HCT116 (cell line): Measurements from ENCODE around the gene MAP1S. TPM values are rescaled to one million over a fixed set of nuclear protein-coding genes. Genes with fewer than 3 reads are reported as not detected.

ENCODE experiments used
- ATAC-seq: fragments of 200-7000 bp; cut with Tn5 transposase; 2 replicates; pipeline ENCODE4 v1.9.1; 2020; ENCODE audit warnings: mild to moderate bottlenecking, moderate library complexity
- BruUV-seq: library from RNA; stranded (reverse); fragments of 400-500 nt; replicated peaks from 2 replicates; lab custom pipeline; 2021; lab: Mats Ljungman, UMichigan
- CTCF ChIA-PET: fragments of 300-600 bp; sonication (Branson Sonifier 250); formaldehyde crosslinking; loops from one replicate; lab custom pipeline; 2021; ENCODE audit warnings: antibody characterized with exemption; lab: Charles Lee
- POLR2A ChIA-PET: fragments of 300-600, 350-600 bp; sonication (Branson Sonifier 250); formaldehyde crosslinking; loops from one replicate; lab custom pipeline; 2021; ENCODE audit warnings: antibody characterized with exemption; lab: Charles Lee
- RAD21 ChIA-PET, 2 experiments: fragments of 300-600 bp; sonication (Branson Sonifier 250); formaldehyde crosslinking; loops; one replicate each; lab custom pipeline; 2023; ENCODE audit warnings: low total read pairs in 2 of 2; ENCODE audit not compliant: uncharacterized antibody in 2 of 2, unreplicated experiment in 2 of 2, low non-redundant PET in 1 of 2; lab: Charles Lee
- DNase-seq: peaks from one replicate; pipeline ENCODE4 v3.0.0-alpha.2; 2010; ENCODE audit warnings: low read depth, low spot score
- H2AFZ ChIP-seq: fragments of 200-600 bp; shearing (Covaris generic), sonication (generic); 2 replicates; pipeline ENCODE4 v1.6.1; 2017; ENCODE audit warnings: low read depth, mixed run types, mixed read lengths, antibody characterized with exemption, low read length; ENCODE audit not compliant: poor library complexity, severe bottlenecking
- H3K27ac ChIP-seq: 2 replicates; pipeline ENCODE4 v1.5.1; 2012; ENCODE audit warnings: low read depth, low read length
- H3K27me3 ChIP-seq: fragments of 200-600 bp; sonication (generic); 2 replicates; pipeline ENCODE4 v1.6.1; 2016; ENCODE audit warnings: mixed run types, low read length, mixed read lengths; ENCODE audit not compliant: insufficient read depth
- H3K36me3 ChIP-seq, 2 experiments: fragments of 200-500 bp in 1 of 2; fragments of 200-600 bp in 1 of 2; sonication (Bioruptor generic) in 1 of 2; sonication (generic) in 1 of 2; 2 replicates each; pipeline versions ENCODE4 v1.5.1 to v1.6.1; 2014 to 2016; ENCODE audit warnings: low read length in 2 of 2, inconsistent platforms in 1 of 2, mixed read lengths in 1 of 2, mixed run types in 1 of 2; ENCODE audit not compliant: insufficient read depth in 2 of 2, control insufficient read depth in 1 of 2
- H3K4me1 ChIP-seq, 2 experiments: fragments of 200-600 bp in 1 of 2; sonication (generic) in 1 of 2; 2 replicates each; pipeline versions ENCODE4 v1.5.1 to v1.6.1; 2012 to 2017; ENCODE audit warnings: low read length in 2 of 2, inconsistent platforms in 1 of 2, mild to moderate bottlenecking in 1 of 2, mixed read lengths in 1 of 2, mixed run types in 1 of 2, moderate library complexity in 1 of 2; ENCODE audit not compliant: insufficient read depth in 2 of 2, control insufficient read depth in 1 of 2
- H3K4me2 ChIP-seq: fragments of 200-600 bp; sonication (generic); 2 replicates; pipeline ENCODE4 v1.6.1; 2017; ENCODE audit warnings: mixed run types, low read length, mixed read lengths
- H3K4me3 ChIP-seq, 2 experiments: fragments of 200-600 bp in 1 of 2; sonication (generic) in 1 of 2; replicated peaks in 1 of 2; 2 replicates each; pipeline ENCODE4 v1.5.1; 2011 to 2016; ENCODE audit warnings: low read length in 2 of 2, control low read depth in 1 of 2, low read depth in 1 of 2, mild to moderate bottlenecking in 1 of 2, mixed read lengths in 1 of 2, mixed run types in 1 of 2
- H3K79me2 ChIP-seq: fragments of 200-600 bp; sonication (generic); 2 replicates; pipeline ENCODE4 v1.6.1; 2017; ENCODE audit warnings: mild to moderate bottlenecking, mixed run types, low read length, moderate library complexity, mixed read lengths; ENCODE audit not compliant: insufficient read depth
- H3K9ac ChIP-seq: fragments of 200-600 bp; sonication (generic); 2 replicates; pipeline ENCODE4 v1.6.1; 2016; ENCODE audit warnings: low read length, mixed read lengths
- H3K9me2 ChIP-seq: fragments of 200-600 bp; sonication (generic), shearing (Covaris generic); 2 replicates; pipeline ENCODE4 v1.6.1; 2017; ENCODE audit warnings: mixed run types, mild to moderate bottlenecking, moderate library complexity; ENCODE audit not compliant: insufficient read depth
- H3K9me3 ChIP-seq, 2 experiments: fragments of 200-500 bp in 1 of 2; fragments of 200-600 bp in 1 of 2; sonication (Bioruptor generic) in 1 of 2; sonication (generic) in 1 of 2; 2 replicates each; pipeline ENCODE4 v1.6.1; 2014 to 2017; ENCODE audit warnings: low read length in 2 of 2, mixed read lengths in 2 of 2, inconsistent platforms in 1 of 2, low read depth in 1 of 2, mild to moderate bottlenecking in 1 of 2, mixed run types in 1 of 2, moderate library complexity in 1 of 2; ENCODE audit not compliant: control insufficient read depth in 1 of 2, insufficient read depth in 1 of 2
- H4K20me1 ChIP-seq: fragments of 200-600 bp; sonication (generic), shearing (Covaris generic); 2 replicates; pipeline ENCODE4 v1.6.1; 2017; ENCODE audit warnings: mixed run types, mild to moderate bottlenecking, moderate library complexity; ENCODE audit not compliant: insufficient read depth
- ATF3 ChIP-seq: IDR thresholded peaks from 2 replicates; pipeline ENCODE4 v1.6.1; 2012
- CBX3 ChIP-seq: IDR thresholded peaks from 2 replicates; pipeline ENCODE4 v1.6.1; 2012; ENCODE audit warnings: low read depth
- CEBPB ChIP-seq: IDR thresholded peaks from 2 replicates; pipeline ENCODE4 v1.6.1; 2012; ENCODE audit warnings: low read depth
- EGR1 ChIP-seq: IDR thresholded peaks from 2 replicates; pipeline ENCODE4 v1.6.1; 2012; ENCODE audit warnings: low read depth
- ELF1 ChIP-seq: IDR thresholded peaks from 2 replicates; pipeline ENCODE4 v1.6.1; 2012; ENCODE audit warnings: low read depth, borderline replicate concordance
- EZH2 ChIP-seq: fragments of 200-600 bp; sonication (generic); IDR thresholded peaks from 2 replicates; pipeline ENCODE4 v1.6.1; 2017; ENCODE audit warnings: antibody characterized with exemption, mixed run types
- EZH2phosphoT487 ChIP-seq: fragments of 200-600 bp; IDR thresholded peaks from 2 replicates; pipeline ENCODE4 v1.6.1; 2018; ENCODE audit warnings: antibody characterized with exemption, borderline replicate concordance
- FOSL1 ChIP-seq: IDR thresholded peaks from 2 replicates; pipeline ENCODE4 v1.6.1; 2012; ENCODE audit warnings: low read depth
- JUND ChIP-seq: IDR thresholded peaks from 2 replicates; pipeline ENCODE4 v1.6.1; 2012
- MAX ChIP-seq: IDR thresholded peaks from 2 replicates; pipeline ENCODE4 v1.6.1; 2012
- POLR2A ChIP-seq: IDR thresholded peaks from 2 replicates; pipeline ENCODE4 v1.7.0; 2011; ENCODE audit warnings: borderline replicate concordance; ENCODE audit not compliant: insufficient read depth, insufficient read length; ENCODE audit errors: extremely low read depth
- SIN3A ChIP-seq: IDR thresholded peaks from 2 replicates; pipeline ENCODE4 v1.6.1; 2012; ENCODE audit warnings: low read depth
- SP1 ChIP-seq: IDR thresholded peaks from 2 replicates; pipeline ENCODE4 v1.6.1; 2012; ENCODE audit warnings: low read depth
- TCF7L2 ChIP-seq: IDR thresholded peaks from 2 replicates; pipeline ENCODE4 v1.7.0; 2011; ENCODE audit warnings: borderline replicate concordance, inconsistent platforms; ENCODE audit not compliant: insufficient read depth, insufficient read length; ENCODE audit errors: extremely low read depth
- YY1 ChIP-seq: IDR thresholded peaks from 2 replicates; pipeline ENCODE4 v1.6.1; 2011; ENCODE audit warnings: low read length, low read depth, moderate library complexity, mild to moderate bottlenecking; ENCODE audit not compliant: insufficient replicate concordance; ENCODE audit errors: extremely low read depth
- ZBTB33 ChIP-seq: IDR thresholded peaks from 2 replicates; pipeline ENCODE4 v1.6.1; 2011; ENCODE audit warnings: mild to moderate bottlenecking, low read length, moderate library complexity; ENCODE audit not compliant: insufficient replicate concordance; ENCODE audit errors: extremely low read depth
- ZFX ChIP-seq: fragments of 450-650 bp; IDR thresholded peaks from 2 replicates; pipeline ENCODE4 v1.6.1; 2017
- ZNF274 ChIP-seq: fragments of 200-500 bp; sonication (Bioruptor generic); IDR thresholded peaks from 2 replicates; pipeline ENCODE4 v1.6.1; 2014; ENCODE audit warnings: mild to moderate bottlenecking, low read depth, low read length, inconsistent platforms
- intact Hi-C: fragments of 100-400 bp; cut with micrococcal nuclease; formaldehyde crosslinking; loops from 2 replicates; pipeline ENCODE4 v1.10.0; 2022
- total RNA-seq: library from RNA; stranded (reverse); gene quantifications from one replicate; pipeline ENCODE4 v1.2.1, GENCODE V29; 2021; ENCODE audit not compliant: unreplicated experiment
- TF ChIP-seq, protein P1 (sequence below): IDR thresholded peaks from 2 replicates; pipeline ENCODE4 v1.6.1; 2012; ENCODE audit warnings: low read depth

Gene MAP1S
- total RNA-seq, 1 experiment from 2014 or later, result 80.8 TPM

DNA sequence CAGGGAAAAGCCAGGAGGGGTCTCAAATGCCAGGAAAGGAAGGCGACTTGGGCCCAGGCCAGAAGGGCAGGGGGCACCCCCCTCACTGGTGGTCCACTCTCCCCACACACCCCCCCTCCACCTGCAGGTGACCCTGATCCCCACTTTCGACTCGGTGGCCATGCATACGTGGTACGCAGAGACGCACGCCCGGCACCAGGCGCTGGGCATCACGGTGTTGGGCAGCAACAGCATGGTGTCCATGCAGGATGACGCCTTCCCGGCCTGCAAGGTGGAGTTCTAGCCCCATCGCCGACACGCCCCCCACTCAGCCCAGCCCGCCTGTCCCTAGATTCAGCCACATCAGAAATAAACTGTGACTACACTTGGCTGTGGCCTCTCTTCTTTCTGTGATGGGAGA lies 14.9 kb downstream of the MAP1S start:
- ChIA-PET RAD21 (no interaction called here), CTCF (no interaction called here), POLR2A (no interaction called here)
- Histone ChIP-seq H3K9me3 (no peaks in the 10 kb centered on the region), H3K27ac (no peak overlapping the region), H3K27me3 (no peaks in the 10 kb centered on the region), H3K4me3 (no peak overlapping the region), H3K9me2 (no peaks in the 10 kb centered on the region), H3K4me2 (no peak overlapping the region), H3K36me3 (peaks cover 30 to 41% of the 10 kb centered on the region in 2 experiments; a peak in 3 of 4 replicates), H3K79me2 (peaks cover 43% of the 10 kb centered on the region), H2AFZ (no peak overlapping the region), H3K9ac (no peak overlapping the region), H4K20me1 (0 out of 2 replicates have a peak, but pooled peaks cover 3% of the 10 kb centered on the region), H3K4me1 (peaks cover 21 to 43% of the 10 kb centered on the region in 2 experiments)
- TF ChIP-seq EZH2phosphoT487 (no peak), ZFX (no peak), EZH2 (no peak), SP1 (no peak), SIN3A (no peak), CEBPB (no peak), TCF7L2 (no peak), ELF1 (no peak), JUND (no peak), EGR1 (no peak), ZNF274 (no peak), MAX (no peak), ATF3 (no peak), FOSL1 (no peak), POLR2A (no peak), CBX3 (no peak), ZBTB33 (no peak), YY1 (no peak)
- TF ChIP-seq, protein P1, sequence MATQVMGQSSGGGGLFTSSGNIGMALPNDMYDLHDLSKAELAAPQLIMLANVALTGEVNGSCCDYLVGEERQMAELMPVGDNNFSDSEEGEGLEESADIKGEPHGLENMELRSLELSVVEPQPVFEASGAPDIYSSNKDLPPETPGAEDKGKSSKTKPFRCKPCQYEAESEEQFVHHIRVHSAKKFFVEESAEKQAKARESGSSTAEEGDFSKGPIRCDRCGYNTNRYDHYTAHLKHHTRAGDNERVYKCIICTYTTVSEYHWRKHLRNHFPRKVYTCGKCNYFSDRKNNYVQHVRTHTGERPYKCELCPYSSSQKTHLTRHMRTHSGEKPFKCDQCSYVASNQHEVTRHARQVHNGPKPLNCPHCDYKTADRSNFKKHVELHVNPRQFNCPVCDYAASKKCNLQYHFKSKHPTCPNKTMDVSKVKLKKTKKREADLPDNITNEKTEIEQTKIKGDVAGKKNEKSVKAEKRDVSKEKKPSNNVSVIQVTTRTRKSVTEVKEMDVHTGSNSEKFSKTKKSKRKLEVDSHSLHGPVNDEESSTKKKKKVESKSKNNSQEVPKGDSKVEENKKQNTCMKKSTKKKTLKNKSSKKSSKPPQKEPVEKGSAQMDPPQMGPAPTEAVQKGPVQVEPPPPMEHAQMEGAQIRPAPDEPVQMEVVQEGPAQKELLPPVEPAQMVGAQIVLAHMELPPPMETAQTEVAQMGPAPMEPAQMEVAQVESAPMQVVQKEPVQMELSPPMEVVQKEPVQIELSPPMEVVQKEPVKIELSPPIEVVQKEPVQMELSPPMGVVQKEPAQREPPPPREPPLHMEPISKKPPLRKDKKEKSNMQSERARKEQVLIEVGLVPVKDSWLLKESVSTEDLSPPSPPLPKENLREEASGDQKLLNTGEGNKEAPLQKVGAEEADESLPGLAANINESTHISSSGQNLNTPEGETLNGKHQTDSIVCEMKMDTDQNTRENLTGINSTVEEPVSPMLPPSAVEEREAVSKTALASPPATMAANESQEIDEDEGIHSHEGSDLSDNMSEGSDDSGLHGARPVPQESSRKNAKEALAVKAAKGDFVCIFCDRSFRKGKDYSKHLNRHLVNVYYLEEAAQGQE, result no peak
- BruUV-seq, result no TSS peak
- ATAC-seq (no peak), DNase-seq (no peak)
- intact Hi-C loops, result no loop called here
